CD4-positive, alpha-beta memory T cell (primary cell): Measurements from ENCODE around the gene CETN2. TPM values are rescaled to one million over a fixed set of nuclear protein-coding genes. Genes with fewer than 3 reads are reported as not detected.

Source experiments
- CTCF ChIA-PET: fragments of 350-600 bp; sonication (Branson Sonifier 250); formaldehyde crosslinking; loops from one replicate; lab custom pipeline; 2021; ENCODE audit warnings: inconsistent platforms; ENCODE audit not compliant: partially characterized antibody; lab: Charles Lee
- POLR2A ChIA-PET: fragments of 350-600 bp; sonication (Branson Sonifier 250); formaldehyde crosslinking; loops from one replicate; lab custom pipeline; 2021; ENCODE audit not compliant: partially characterized antibody; lab: Charles Lee
- DNase-seq, 5 donors: peaks; one replicate each; pipeline versions ENCODE4 v3.0.0 to v3.0.0-alpha.2; 2020 to 2022; ENCODE audit warnings: mixed read lengths in 1 of 5
- H3K27ac ChIP-seq: one replicate; pipeline ENCODE4 v1.7.0; 2013; ENCODE audit warnings: low read depth, low read length
- H3K27me3 ChIP-seq: 2 replicates; pipeline ENCODE4 v1.7.0; 2013; ENCODE audit warnings: mild to moderate bottlenecking, low read length, moderate library complexity; ENCODE audit not compliant: insufficient read depth
- H3K36me3 ChIP-seq: 2 replicates; pipeline ENCODE4 v1.7.0; 2013; ENCODE audit warnings: mild to moderate bottlenecking, low read length, moderate library complexity; ENCODE audit not compliant: insufficient read depth
- H3K4me1 ChIP-seq: 2 replicates; pipeline ENCODE4 v1.7.0; 2013; ENCODE audit warnings: mild to moderate bottlenecking, low read length, moderate library complexity; ENCODE audit not compliant: insufficient read depth
- H3K4me3 ChIP-seq, 2 donors: one replicate each; pipeline ENCODE4 v1.7.0; 2013; ENCODE audit warnings: low read length in 2 of 2, mild to moderate bottlenecking in 1 of 2
- H3K9me3 ChIP-seq, 2 donors: one replicate each; pipeline ENCODE4 v1.7.0; 2013; ENCODE audit warnings: low read length in 2 of 2, control low read depth in 1 of 2; ENCODE audit not compliant: control insufficient read depth in 1 of 2
- H3K27ac Mint-ChIP-seq, 7 donors: one replicate each; pipeline ENCODE4 v1.8.0; 2020 to 2021; ENCODE audit warnings: mixed read lengths in 7 of 7, mild to moderate bottlenecking in 6 of 7, inconsistent platforms in 3 of 7, moderate library complexity in 3 of 7
- H3K27me3 Mint-ChIP-seq, 2 donors: one replicate each; pipeline ENCODE4 v1.8.0; 2020 to 2021; ENCODE audit warnings: mixed read lengths in 2 of 2
- H3K36me3 Mint-ChIP-seq, 2 donors: one replicate each; pipeline ENCODE4 v1.8.0; 2020 to 2021; ENCODE audit warnings: mixed read lengths in 2 of 2, inconsistent platforms in 1 of 2, mild to moderate bottlenecking in 1 of 2
- H3K4me1 Mint-ChIP-seq, 4 donors: one replicate each; pipeline ENCODE4 v1.8.0; 2020 to 2021; ENCODE audit warnings: mixed read lengths in 4 of 4, mild to moderate bottlenecking in 1 of 4
- H3K4me3 Mint-ChIP-seq, 8 donors: one replicate each; pipeline ENCODE4 v1.8.0; 2020 to 2021; ENCODE audit warnings: mixed read lengths in 8 of 8, mild to moderate bottlenecking in 7 of 8, moderate library complexity in 6 of 8, inconsistent platforms in 3 of 8
- H3K9me3 Mint-ChIP-seq, 8 donors: one replicate each; pipeline ENCODE4 v1.8.0; 2020 to 2021; ENCODE audit warnings: mixed read lengths in 8 of 8, mild to moderate bottlenecking in 5 of 8, inconsistent platforms in 3 of 8, moderate library complexity in 1 of 8
- intact Hi-C: fragments of 100-400 bp; cut with micrococcal nuclease; formaldehyde crosslinking; loops from one replicate; pipeline ENCODE4 v1.15.1; 2023
- polyA plus RNA-seq, 2 donors: library from polyadenylated mRNA; unstranded; fragments of 300-500 nt; fragmentation: Illumina TruSeq; gene quantifications; one replicate each; pipeline ENCODE4 v1.2.3, GENCODE V29; 2021
- total RNA-seq, 2 experiments: library from RNA; stranded (reverse); gene quantifications; one replicate each; pipeline ENCODE4 v1.2.3, GENCODE V29; 2021

The CETN2 gene
- total RNA-seq (1 to 10 TPM; 5.6 to 6.5 TPM), polyA plus RNA-seq (10 to 100 TPM; 24.9 to 31.4 TPM)

DNA sequence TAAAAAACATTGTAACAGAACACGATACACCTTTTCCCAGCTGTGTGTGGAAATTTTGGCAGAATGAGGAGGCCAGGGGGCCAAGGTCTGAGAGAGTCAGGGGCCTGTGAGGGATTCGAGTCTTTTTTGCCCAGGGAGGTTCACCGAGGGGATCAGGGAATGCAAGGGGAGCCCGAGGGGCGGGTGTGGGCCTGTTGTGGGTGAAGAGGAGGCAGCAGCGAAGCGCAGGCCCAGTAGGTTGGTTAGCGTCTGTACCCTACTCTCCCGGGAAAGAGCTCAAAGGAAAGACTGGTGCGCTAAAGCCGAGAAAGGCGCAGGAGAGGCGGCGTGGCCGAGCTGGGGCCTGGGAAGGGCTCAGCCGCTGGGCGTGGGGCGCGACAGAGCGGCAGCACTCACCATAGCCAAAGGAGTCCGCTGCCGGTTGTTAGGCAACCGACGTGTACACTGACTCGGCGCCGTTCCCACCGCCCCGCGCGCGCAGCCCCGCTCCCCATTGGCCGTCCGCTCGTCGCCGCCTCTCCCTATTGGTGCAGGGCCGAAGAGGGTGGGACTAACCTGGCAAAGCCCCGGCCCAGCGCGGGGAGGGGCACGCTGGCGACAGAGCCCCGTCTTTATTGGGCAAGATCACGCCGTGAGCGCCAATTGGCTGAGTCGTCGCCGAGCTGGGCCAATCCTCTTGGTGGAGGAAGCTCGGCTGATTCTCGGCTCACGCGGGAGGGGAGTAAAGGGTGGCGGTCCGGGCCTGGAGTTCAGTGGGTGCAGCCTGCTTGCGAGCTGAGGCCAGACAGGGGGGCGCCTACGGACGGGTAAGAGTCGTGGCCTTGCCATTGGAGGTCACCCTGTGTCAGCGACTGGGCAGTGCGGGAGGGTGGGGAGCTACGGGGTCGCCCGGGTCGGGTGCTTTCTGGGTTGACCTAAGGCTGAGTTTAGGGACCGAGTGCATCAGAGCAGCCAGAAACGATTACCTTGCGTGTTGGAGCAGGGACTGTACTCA, at the start of gene CETN2, which contains the start of gene NSDHL:
Gene CETN2 (minus strand): TSS at position 446 of the 994 bp plus-strand sequence. CDS start 47 bp downstream, at position 399.
Gene NSDHL (plus strand): TSS at position 752 of the 994 bp plus-strand sequence. CDS start 15,262 bp downstream, outside the sequence.
- Histone ChIP-seq H3K9me3 (no peaks in the 10 kb centered on the region), H3K4me1 (peaks cover 20% of the 10 kb centered on the region), H3K27ac (peak within 1 kb of the TSS; percentile 77), H3K36me3 (no peaks in the 10 kb centered on the region), H3K4me3 (peak within 1 kb of the TSS; percentile 69 to 70), H3K27me3 (no peaks in the 10 kb centered on the region)
- peak; percentile 94 to 95 (median 94) for DNase-seq
- intact Hi-C loops = loop anchor here (2.0 to 10.0 kb wide), 2 partner anchors 110 to 504 kb away; partner anchors contain the start of gene ZNF275
- Mint-ChIP-seq H3K27me3 (no peaks in the 10 kb centered on the region), H3K27ac (peak within 1 kb of the TSS; percentile 83 to 98 (median 96)), H3K9me3 (peaks cover 0 to 5% (median 0%) of the 10 kb centered on the region in 8 donors), H3K4me3 (peak within 1 kb of the TSS; percentile 89 to 97 (median 94)), H3K36me3 (peaks cover 3 to 17% of the 10 kb centered on the region in 2 donors), H3K4me1 (peaks cover 12 to 31% (median 22%) of the 10 kb centered on the region in 4 donors)
- POLR2A ChIA-PET = interaction anchor here (1.0 kb wide), 1 partner anchor 1434 kb away, joined by 3 read pairs; no protein-coding TSS in a partner anchor
- CTCF ChIA-PET = interaction anchor here (1.2 to 1.4 kb wide), 2 partner anchors 9 to 11 kb away, joined by 4 to 6 read pairs; no protein-coding TSS in a partner anchor

DNA sequence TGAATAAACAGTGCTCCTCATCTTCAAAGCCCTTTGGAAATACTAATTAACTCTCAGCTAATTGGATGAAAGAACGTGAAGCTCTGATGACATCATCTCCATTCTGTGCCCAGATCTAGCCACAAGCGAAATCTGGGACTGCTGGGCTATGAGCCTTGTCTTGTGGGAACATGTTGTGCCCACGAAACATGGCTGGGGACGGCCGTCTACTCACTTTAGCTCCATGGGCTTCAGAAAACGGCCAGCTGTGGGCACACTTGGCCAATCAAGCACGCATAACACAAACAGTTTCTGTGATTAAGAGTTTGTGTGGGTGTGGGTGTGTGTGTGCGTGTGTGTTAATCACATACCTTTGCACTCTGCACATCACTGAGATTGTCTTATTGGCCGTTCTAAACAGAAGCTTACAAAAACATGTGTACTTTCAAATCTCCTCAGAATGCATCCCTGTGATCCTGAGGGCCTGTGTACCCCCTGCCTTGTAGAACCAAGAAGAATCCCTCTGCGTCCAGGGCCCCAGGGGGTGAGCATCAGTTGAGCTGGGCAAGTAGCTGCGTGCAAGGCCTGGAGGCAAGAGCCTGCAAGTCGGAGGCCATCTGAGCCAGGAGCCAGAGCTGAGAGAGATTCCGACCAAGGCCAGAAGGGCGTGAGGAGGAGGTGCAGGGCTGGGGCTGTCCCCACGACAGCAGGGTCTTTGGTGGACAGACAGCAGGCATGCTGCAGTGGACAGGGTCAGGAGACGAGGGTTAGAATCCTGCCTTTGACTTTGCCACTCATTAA, 48.6 kb upstream of the CETN2 start:
- no peak for DNase-seq
- H3K9me3 ChIP-seq = no peaks in the 10 kb centered on the region
- Mint-ChIP-seq H3K4me3 (no peak overlapping the region), H3K36me3 (peaks cover 0 to 3% of the 10 kb centered on the region in 2 donors), H3K9me3 (no peaks in the 10 kb centered on the region), H3K4me1 (no peaks in the 10 kb centered on the region), H3K27me3 (peaks cover 0 to 2% of the 10 kb centered on the region in 2 donors), H3K27ac (no peak overlapping the region)
- ChIA-PET CTCF (no interaction called here), POLR2A (no interaction called here)
- H3K27ac ChIP-seq = no peak overlapping the region
- intact Hi-C loops = no loop called here
- no peaks in the 10 kb centered on the region for H3K4me1 ChIP-seq
- H3K4me3 ChIP-seq = no peak overlapping the region
- H3K36me3 ChIP-seq = no peaks in the 10 kb centered on the region
- no peaks in the 10 kb centered on the region for H3K27me3 ChIP-seq

DNA sequence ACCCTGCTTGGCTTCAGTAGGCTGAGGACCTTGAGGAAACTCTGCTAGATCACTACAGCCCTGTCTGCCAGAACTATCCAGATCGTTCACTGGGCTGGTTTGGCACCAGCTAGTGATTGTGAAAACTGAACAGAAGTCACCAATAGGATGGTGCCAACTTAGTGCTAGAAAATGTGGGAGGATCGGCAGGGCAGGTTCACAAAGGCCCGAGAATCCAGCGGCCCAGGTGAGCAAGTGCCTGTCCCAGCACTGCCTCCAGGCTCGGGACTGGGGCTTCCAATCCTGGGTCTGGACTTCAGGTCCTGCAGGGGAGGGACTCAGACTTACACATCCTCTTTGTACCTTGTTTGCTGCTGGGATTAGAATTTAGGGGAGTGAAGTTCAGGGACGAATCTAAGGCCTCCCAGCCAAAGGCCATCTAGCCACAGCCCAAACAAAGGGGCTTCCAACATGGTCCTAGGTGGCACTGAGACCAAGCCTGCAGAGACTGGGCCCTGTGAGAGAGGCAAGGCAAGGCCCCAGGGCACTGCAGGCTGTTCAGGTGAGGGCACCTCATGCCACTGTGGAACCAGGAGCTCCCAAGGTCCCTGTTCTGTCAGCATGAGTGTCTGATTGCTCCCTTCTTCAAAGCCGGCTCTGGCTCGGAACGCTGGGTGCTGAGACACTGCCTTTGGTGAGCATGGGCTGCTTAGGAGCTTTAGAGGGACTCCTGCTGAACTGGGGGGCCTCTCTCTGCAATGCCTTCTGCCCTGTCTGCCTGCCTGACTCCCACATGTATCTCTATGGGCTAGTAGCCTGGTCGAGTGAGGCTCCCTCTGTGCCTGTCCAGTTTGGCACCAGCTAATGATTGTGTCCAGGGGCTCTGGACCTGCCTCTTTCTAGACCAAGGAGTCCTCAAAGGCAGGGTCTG, 46.6 kb upstream of the CETN2 start:
- intact Hi-C loops = no loop called here
- peaks cover 0 to 2% of the 10 kb centered on the region in 2 donors for H3K27me3 Mint-ChIP-seq
- Histone ChIP-seq H3K36me3 (no peaks in the 10 kb centered on the region), H3K4me1 (no peaks in the 10 kb centered on the region), H3K9me3 (no peaks in the 10 kb centered on the region), H3K27ac (no peak overlapping the region), H3K27me3 (no peaks in the 10 kb centered on the region), H3K4me3 (no peak overlapping the region)
- no peaks in the 10 kb centered on the region for H3K9me3 Mint-ChIP-seq
- no peak for DNase-seq
- H3K36me3 Mint-ChIP-seq = peaks cover 0 to 3% of the 10 kb centered on the region in 2 donors
- CTCF ChIA-PET = no interaction called here
- H3K4me3 Mint-ChIP-seq = no peak overlapping the region
- POLR2A ChIA-PET = no interaction called here
- H3K27ac Mint-ChIP-seq = no peak overlapping the region
- H3K4me1 Mint-ChIP-seq = peaks cover 2 to 7% (median 3%) of the 10 kb centered on the region in 4 donors

DNA sequence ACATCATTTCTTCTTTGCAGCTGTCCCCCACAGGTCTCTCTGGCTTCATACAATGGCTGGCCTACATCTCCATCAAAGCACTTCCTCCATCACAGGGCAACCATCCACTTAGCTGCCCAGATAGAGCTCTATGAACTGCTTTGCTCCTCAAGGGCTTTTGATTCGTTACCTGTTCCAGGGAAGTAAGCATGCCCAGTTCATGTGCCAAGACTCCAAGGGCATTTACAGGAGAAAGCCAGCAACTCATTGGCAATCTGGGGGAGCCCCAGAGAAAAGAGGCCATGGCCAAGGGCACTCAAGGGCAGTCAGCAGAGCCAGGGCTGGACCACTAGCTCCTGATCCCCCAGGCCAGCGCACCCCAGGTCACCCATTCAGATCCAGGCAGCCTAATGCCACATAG, 42.8 kb upstream of the CETN2 start:
- ChIA-PET CTCF (no interaction called here), POLR2A (no interaction called here)
- no peaks in the 10 kb centered on the region for H3K9me3 ChIP-seq
- Mint-ChIP-seq H3K4me1 (peaks cover 8 to 14% (median 9%) of the 10 kb centered on the region in 4 donors), H3K27me3 (peaks cover 0 to 2% of the 10 kb centered on the region in 2 donors), H3K9me3 (no peaks in the 10 kb centered on the region), H3K4me3 (no peak overlapping the region), H3K36me3 (peaks cover 11 to 19% of the 10 kb centered on the region in 2 donors), H3K27ac (peak overlapping the region in 2 of 7 donors; percentile 1 to 50)
- H3K36me3 ChIP-seq = no peaks in the 10 kb centered on the region
- H3K4me1 ChIP-seq = no peaks in the 10 kb centered on the region
- no peak for DNase-seq
- intact Hi-C loops = no loop called here
- no peaks in the 10 kb centered on the region for H3K27me3 ChIP-seq
- no peak overlapping the region for H3K4me3 ChIP-seq
- no peak overlapping the region for H3K27ac ChIP-seq

DNA sequence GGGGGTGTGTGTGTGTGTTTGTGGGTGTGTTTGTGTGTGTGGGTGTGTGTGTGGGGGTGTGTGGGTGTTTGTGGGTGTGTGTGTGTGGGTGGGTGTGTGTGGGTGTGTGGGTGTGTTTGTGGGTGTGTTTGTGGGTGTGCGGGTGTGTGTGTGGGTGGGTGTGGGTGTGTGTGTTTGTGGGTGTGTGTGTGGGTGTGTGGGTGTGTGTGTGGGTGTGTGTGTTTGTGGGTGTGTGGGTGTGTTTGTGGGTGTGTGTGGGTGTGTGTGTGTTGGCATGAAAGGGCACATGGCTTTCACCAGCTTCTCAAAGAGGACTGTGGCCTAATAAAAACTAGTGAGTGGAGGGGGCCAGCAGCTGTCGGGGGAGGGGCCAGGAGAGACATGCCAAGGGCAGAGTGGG, 42.0 kb upstream of the CETN2 start:
- Mint-ChIP-seq H3K9me3 (no peaks in the 10 kb centered on the region), H3K4me3 (no peak overlapping the region), H3K4me1 (peaks cover 8 to 14% (median 9%) of the 10 kb centered on the region in 4 donors), H3K27me3 (peaks cover 0 to 2% of the 10 kb centered on the region in 2 donors), H3K36me3 (peaks cover 9 to 20% of the 10 kb centered on the region in 2 donors), H3K27ac (peak overlapping the region in 2 of 7 donors; percentile 11 to 60)
- DNase-seq = no peak
- POLR2A ChIA-PET = no interaction called here
- intact Hi-C loops = no loop called here
- CTCF ChIA-PET = no interaction called here
- no peaks in the 10 kb centered on the region for H3K27me3 ChIP-seq
- H3K36me3 ChIP-seq = no peaks in the 10 kb centered on the region
- H3K4me1 ChIP-seq = no peaks in the 10 kb centered on the region
- H3K27ac ChIP-seq = no peak overlapping the region
- no peaks in the 10 kb centered on the region for H3K9me3 ChIP-seq
- H3K4me3 ChIP-seq = no peak overlapping the region

DNA sequence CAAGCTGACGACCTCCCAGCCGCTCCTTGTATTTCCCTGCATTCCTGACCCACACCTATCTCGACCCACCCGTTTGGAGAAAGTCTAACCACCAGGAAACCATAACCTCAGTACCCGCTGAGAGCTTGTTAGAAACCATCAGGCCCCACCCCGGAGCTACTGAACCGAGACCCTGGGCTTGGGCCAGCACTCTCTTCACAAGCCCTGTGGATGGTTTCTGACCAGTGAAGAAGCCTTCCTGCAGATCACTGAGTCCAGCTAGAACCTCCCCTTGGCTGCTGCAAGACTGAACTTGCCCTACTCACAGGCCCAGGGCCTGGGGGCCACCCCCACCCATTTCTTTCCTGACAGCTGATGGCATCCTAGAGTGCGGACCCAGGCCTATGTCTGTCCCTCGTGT, 40.7 kb upstream of the CETN2 start:
- Histone ChIP-seq H3K36me3 (no peaks in the 10 kb centered on the region), H3K27ac (no peak overlapping the region), H3K9me3 (no peaks in the 10 kb centered on the region), H3K4me3 (no peak overlapping the region), H3K4me1 (no peaks in the 10 kb centered on the region), H3K27me3 (no peaks in the 10 kb centered on the region)
- Mint-ChIP-seq H3K9me3 (no peaks in the 10 kb centered on the region), H3K4me3 (no peak overlapping the region), H3K4me1 (peaks cover 8 to 14% (median 9%) of the 10 kb centered on the region in 4 donors), H3K27ac (peak overlapping the region in 1 of 7 donors; percentile 61), H3K36me3 (peaks cover 9 to 24% of the 10 kb centered on the region in 2 donors), H3K27me3 (no peaks in the 10 kb centered on the region)
- intact Hi-C loops = no loop called here
- no peak for DNase-seq
- POLR2A ChIA-PET = no interaction called here
- CTCF ChIA-PET = no interaction called here
